Endothelial cell of umbilical vein (primary cell): ENCODE results near the gene DNAH10. TPM values are rescaled to one million over a fixed set of nuclear protein-coding genes. Genes with fewer than 3 reads are reported as not detected.

ENCODE experiments used
- BruUV-seq: library from RNA; stranded (reverse); fragments of 400-500 nt; replicated peaks from 2 replicates; lab custom pipeline; 2021; lab: Mats Ljungman, UMichigan
- CTCF ChIA-PET: fragments of 300-600, 350-600 bp; sonication (Branson Sonifier 250); formaldehyde crosslinking; loops from one replicate; lab custom pipeline; 2021; ENCODE audit warnings: antibody characterized with exemption, inconsistent platforms; lab: Charles Lee
- POLR2A ChIA-PET: fragments of 300-600, 350-600 bp; sonication (Branson Sonifier 250); formaldehyde crosslinking; loops from one replicate; lab custom pipeline; 2021; ENCODE audit warnings: antibody characterized with exemption, inconsistent platforms; lab: Charles Lee
- DNase-seq: peaks from one replicate; pipeline ENCODE4 v3.0.0-alpha.2; 2011; ENCODE audit warnings: low read depth, low spot score
- FAIRE-seq: peaks from 2 replicates; lab custom pipeline; 2011; peaks lifted over from hg19 to GRCh38; lab: Jason Lieb, UNC
- H2AFZ ChIP-seq: 2 replicates; pipeline ENCODE4 v1.6.0; 2012; ENCODE audit warnings: low read depth, low read length, control low read depth, inconsistent platforms
- H3K27ac ChIP-seq: 2 replicates; pipeline ENCODE4 v1.5.1; 2011; ENCODE audit warnings: low read depth, mild to moderate bottlenecking, control low read depth, low read length, moderate library complexity; ENCODE audit not compliant: insufficient read depth
- H3K27me3 ChIP-seq, 2 experiments: 2 replicates each; pipeline versions ENCODE4 v1.6.0 to v1.6.1; 2011; ENCODE audit warnings: low read length in 2 of 2, mixed read lengths in 1 of 2; ENCODE audit not compliant: control insufficient read depth in 2 of 2, insufficient read depth in 2 of 2
- H3K36me3 ChIP-seq, 2 experiments: 2 replicates in 1 of 2; 3 replicates in 1 of 2; pipeline ENCODE4 v1.5.1; 2011; ENCODE audit warnings: low read length in 2 of 2, mild to moderate bottlenecking in 1 of 2, moderate library complexity in 1 of 2; ENCODE audit not compliant: control insufficient read depth in 2 of 2, insufficient read depth in 2 of 2; ENCODE audit errors: extremely low read depth in 1 of 2
- H3K4me1 ChIP-seq: 3 replicates; pipeline ENCODE4 v1.5.1; 2011; ENCODE audit warnings: mild to moderate bottlenecking, low read length; ENCODE audit not compliant: control insufficient read depth, insufficient read depth; ENCODE audit errors: extremely low read depth
- H3K4me2 ChIP-seq: 2 replicates; pipeline ENCODE4 v1.6.1; 2011; ENCODE audit warnings: low read length, control low read depth, mixed read lengths; ENCODE audit not compliant: insufficient read depth
- H3K4me3 ChIP-seq, 3 experiments: fragments of 200-600 bp in 1 of 3; sonication (generic), shearing (Covaris generic) in 1 of 3; replicated peaks in 1 of 3; 2 replicates each; pipeline ENCODE4 v1.5.1; 2011 to 2016; ENCODE audit warnings: control low read depth in 3 of 3, low read length in 3 of 3, mild to moderate bottlenecking in 2 of 3, inconsistent platforms in 1 of 3, low read depth in 1 of 3, moderate library complexity in 1 of 3; ENCODE audit not compliant: insufficient read depth in 1 of 3
- H3K79me2 ChIP-seq: 2 replicates; pipeline ENCODE4 v1.6.0; 2012; ENCODE audit warnings: low read length, inconsistent platforms; ENCODE audit not compliant: control insufficient read depth, insufficient read depth
- H3K9ac ChIP-seq: replicated peaks from 2 replicates; pipeline ENCODE3; 2011; ENCODE audit warnings: low read length, control low read depth; ENCODE audit not compliant: insufficient read depth; ENCODE audit errors: extremely low read depth
- H3K9me1 ChIP-seq: replicated peaks from 3 replicates; pipeline ENCODE4 v1.6.0; 2011; ENCODE audit warnings: mild to moderate bottlenecking, low read length; ENCODE audit not compliant: control insufficient read depth, insufficient read depth; ENCODE audit errors: extremely low read depth
- H3K9me3 ChIP-seq: replicated peaks from 2 replicates; pipeline ENCODE4 v1.5.1; 2012; ENCODE audit warnings: low read length, inconsistent platforms; ENCODE audit not compliant: control insufficient read depth, insufficient read depth
- H4K20me1 ChIP-seq: replicated peaks from 2 replicates; pipeline ENCODE3; 2011; ENCODE audit warnings: mild to moderate bottlenecking, low read length; ENCODE audit not compliant: control insufficient read depth, insufficient read depth; ENCODE audit errors: extremely low read depth
- CTCF ChIP-seq, 2 donors: IDR thresholded peaks; 1 replicate in 1 of 2; 2 replicates in 1 of 2; pipeline ENCODE4 v1.5.1; 2011; ENCODE audit warnings: low read length in 2 of 2, mild to moderate bottlenecking in 2 of 2, moderate library complexity in 2 of 2, control low read depth in 1 of 2, inconsistent platforms in 1 of 2, low read depth in 1 of 2; ENCODE audit not compliant: insufficient read depth in 1 of 2; ENCODE audit errors: extremely low read depth in 1 of 2
- EZH2 ChIP-seq: IDR thresholded peaks from 2 replicates; pipeline ENCODE4 v1.6.1; 2012; ENCODE audit warnings: borderline replicate concordance, low read depth, mild to moderate bottlenecking, moderate library complexity, low read length, inconsistent platforms; ENCODE audit not compliant: severe bottlenecking
- FOS ChIP-seq: IDR thresholded peaks from 2 replicates; pipeline ENCODE4 v1.6.1; 2011; ENCODE audit warnings: mild to moderate bottlenecking, low read length, moderate library complexity, borderline replicate concordance; ENCODE audit not compliant: insufficient read depth
- GATA2 ChIP-seq: IDR thresholded peaks from 2 replicates; pipeline ENCODE4 v1.7.0; 2011; ENCODE audit warnings: low read depth, mild to moderate bottlenecking, moderate library complexity, mixed read lengths, low read length; ENCODE audit not compliant: insufficient read length, insufficient read depth
- JUN ChIP-seq: IDR thresholded peaks from 2 replicates; pipeline ENCODE4 v1.6.1; 2011; ENCODE audit warnings: borderline replicate concordance, low read depth; ENCODE audit not compliant: insufficient read length, insufficient read depth
- MAX ChIP-seq: IDR thresholded peaks from 2 replicates; pipeline ENCODE4 v1.6.1; 2011; ENCODE audit not compliant: insufficient read depth, insufficient read length
- MYC ChIP-seq: IDR thresholded peaks from one replicate; pipeline ENCODE4 v1.6.1; 2011; ENCODE audit warnings: mild to moderate bottlenecking, low read depth, low read length
- POLR2A ChIP-seq: IDR thresholded peaks from 2 replicates; pipeline ENCODE4 v1.6.1; 2012; ENCODE audit warnings: low read depth, mild to moderate bottlenecking, control low read depth, low read length
- POLR2AphosphoS5 ChIP-seq: IDR thresholded peaks from 2 replicates; pipeline ENCODE4 v1.6.1; 2012; ENCODE audit warnings: low read depth, mild to moderate bottlenecking, control low read depth, low read length, moderate library complexity; ENCODE audit not compliant: insufficient read depth
- dilution Hi-C: fragments of 300-500 bp; cut with MboI; formaldehyde crosslinking; loops from one replicate; pipeline ENCODE4 v1.15.0; 2019; ENCODE audit warnings: low sequenced_read_pairs; ENCODE audit not compliant: extremely low pct_ligation_motif_present
- intact Hi-C: fragments of 100-400 bp; cut with micrococcal nuclease; formaldehyde crosslinking; loops from one replicate; pipeline ENCODE4 v1.10.0; 2022
- polyA plus RNA-seq, 4 experiments: library from polyadenylated mRNA; depleted of rRNA in 3 of 4; stranded (reverse) in 3 of 4; unstranded in 1 of 4; fragments of >200 nt; gene quantifications; 2 replicates each; pipeline versions ENCODE4 v1.2.1 to v1.2.3, GENCODE V29; 2011 to 2012; ENCODE audit warnings: missing spikeins in 1 of 4
- total RNA-seq: library from RNA; stranded (reverse); gene quantifications from 2 replicates; pipeline ENCODE4 v1.2.3, GENCODE V29; 2021

DNAH10 gene
- total and polyA plus RNA-seq, 2 donors (not counting 3 experiments of a cell fraction or from before 2014, with no cell fraction given): 0.04 to 0.31 TPM

- intact Hi-C loops (no loop called here), dilution Hi-C loops (no loop called here)
- BruUV-seq: no TSS peak
- ChIA-PET CTCF (interaction anchor here (1.3 kb wide), 1 partner anchor 184 kb away, joined by 3 read pairs; no protein-coding TSS in a partner anchor), POLR2A (no interaction called here)
- no peaks in the 10 kb centered on the region for H3K9me1 ChIP-seq
- H3K9ac ChIP-seq: no peak overlapping the region
- H3K4me1 ChIP-seq: no peaks in the 10 kb centered on the region
- no peak overlapping the region for H2AFZ ChIP-seq
- H3K9me3 ChIP-seq: no peaks in the 10 kb centered on the region
- TF ChIP-seq CTCF (IDR thresholded peaks at IDR 0.05; ENCODE audit: extremely low read depth in 1 of 2, insufficient read depth in 1 of 2, low read depth in 1 of 2, low read length in 2 of 2): no peak
- TF ChIP-seq MYC: no peak
- TF ChIP-seq POLR2AphosphoS5: no peak
- no peak for TF ChIP-seq GATA2
- no peak for TF ChIP-seq EZH2
- TF ChIP-seq JUN: no peak
- TF ChIP-seq POLR2A: no peak
- no peak for TF ChIP-seq MAX
- TF ChIP-seq FOS: no peak
- H3K27me3 ChIP-seq: no peaks in the 10 kb centered on the region
- no peak overlapping the region for H3K4me2 ChIP-seq
- H4K20me1 ChIP-seq: no peaks in the 10 kb centered on the region
- DNase-seq: no peak
- FAIRE-seq: no peak
- no peaks in the 10 kb centered on the region for H3K36me3 ChIP-seq
- no peak overlapping the region for H3K4me3 ChIP-seq
- no peak overlapping the region for H3K27ac ChIP-seq
- no peaks in the 10 kb centered on the region for H3K79me2 ChIP-seq
Measured at GRCh38 chr12:123799227-123799626, 37.1 kb downstream of the DNAH10 start.
